Activated CD4-positive, alpha-beta T cell treated with anti-CD3 and anti-CD28 coated beads for 24 hours (primary cell): ENCODE measurements around the gene HHIPL1.

Experiments
- DNase-seq, 2 donors: peaks; one replicate each; pipeline ENCODE4 v3.0.0-alpha.2; 2020; ENCODE audit warnings: low read depth in 2 of 2

The HHIPL1 gene

DNA sequence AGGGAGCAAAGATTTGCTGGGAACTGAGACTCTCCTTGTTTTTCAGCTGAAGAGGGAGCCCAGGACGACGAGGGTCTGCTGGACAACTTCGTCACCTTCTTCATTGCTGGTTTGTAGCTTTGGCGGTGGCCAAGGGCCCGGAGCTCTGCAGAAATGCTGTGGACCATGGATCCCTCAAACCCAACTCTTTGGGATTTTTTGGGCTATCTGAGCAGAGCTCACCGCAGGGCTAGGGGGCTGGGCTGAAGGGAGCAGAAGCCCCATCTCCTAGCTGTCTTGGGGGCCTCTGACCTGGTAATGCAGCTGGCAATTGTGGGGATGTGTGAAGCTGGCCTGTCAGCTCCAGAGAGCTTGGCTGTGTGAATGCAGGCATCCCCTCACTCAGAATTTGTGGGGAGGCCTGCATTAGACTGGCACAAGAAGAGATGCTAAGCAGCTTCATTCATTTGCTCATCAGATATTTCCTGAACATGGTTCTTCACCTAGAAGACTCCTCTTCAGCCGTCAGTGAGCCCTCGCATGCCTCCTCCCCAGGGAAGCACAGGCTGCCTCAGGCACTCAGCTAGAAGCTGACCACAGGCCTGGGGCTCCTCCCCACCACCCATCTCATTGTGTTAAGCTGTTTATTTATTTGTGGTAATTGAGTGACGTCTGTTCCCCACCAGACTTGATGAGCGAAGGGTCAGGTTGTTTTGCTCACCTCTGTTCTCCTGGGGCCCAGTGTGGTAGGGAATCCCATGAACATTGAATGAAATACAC is 71.3 kb downstream of the HHIPL1 start:
- no peak for DNase-seq

DNA sequence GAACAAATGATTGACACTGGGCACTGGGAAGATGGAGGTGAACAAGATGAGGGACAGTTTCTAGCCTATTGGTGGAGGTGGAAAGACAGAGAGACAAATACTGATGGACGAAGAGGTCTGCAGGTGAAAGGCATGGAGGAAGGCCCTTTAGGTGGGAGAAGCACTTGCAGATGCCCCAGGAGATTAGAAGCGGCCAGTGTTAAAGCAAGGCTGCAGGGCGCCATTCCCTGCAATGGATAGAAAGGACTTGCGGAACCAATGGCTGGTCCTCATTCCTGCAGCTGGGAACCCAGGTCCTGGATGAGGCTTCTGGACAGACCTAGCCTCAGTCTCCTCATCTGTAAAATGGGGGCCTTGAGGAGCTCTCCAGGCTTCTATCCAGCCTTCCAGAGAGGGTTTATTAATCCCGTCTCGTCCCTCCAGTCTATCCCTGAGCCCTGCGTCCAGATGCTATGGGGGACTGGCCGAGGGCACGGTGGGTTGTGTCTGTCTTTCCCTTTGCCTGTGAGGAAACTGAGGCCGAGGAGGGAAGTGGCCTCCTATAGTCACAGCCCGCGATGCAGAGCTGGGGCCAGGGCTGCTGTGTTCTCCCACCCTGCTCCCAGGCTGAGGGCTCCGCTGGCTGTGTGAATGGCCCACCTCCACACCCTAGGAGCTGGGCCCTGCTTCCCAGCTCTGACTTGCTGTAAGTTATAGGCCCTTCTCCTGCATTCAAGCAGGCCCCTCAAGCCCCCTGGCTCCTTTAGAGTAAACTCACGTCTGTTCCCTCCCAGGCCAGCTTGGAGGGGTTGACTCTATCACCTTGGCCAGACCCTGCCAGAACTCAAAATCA is 72.1 kb downstream of the HHIPL1 start:
- no peak for DNase-seq

DNA sequence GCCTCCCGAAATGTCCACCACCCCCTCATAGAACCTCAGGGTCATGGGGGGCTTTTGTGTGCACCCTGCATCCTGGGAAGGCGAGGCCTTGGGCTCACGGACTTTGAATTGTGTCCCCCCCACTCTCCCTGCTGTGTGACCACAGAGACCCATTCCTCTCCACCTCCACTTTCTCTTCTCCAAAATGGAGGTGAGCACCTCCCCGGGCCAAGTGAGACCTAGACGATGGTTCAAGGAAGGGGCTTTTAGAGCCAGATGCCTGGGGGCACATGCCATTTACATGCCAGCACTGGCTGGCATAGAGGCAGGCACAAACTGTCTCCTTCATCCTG is 72.7 kb downstream of the HHIPL1 start:
- DNase-seq: no peak

- DNase-seq: no peak
Measured at GRCh38 chr14:99718031-99718810, 73.3 kb downstream of the HHIPL1 start.

GRCh38 chr14:99718811-99719192 is 73.9 kb downstream of the HHIPL1 start:
- no peak for DNase-seq

DNA sequence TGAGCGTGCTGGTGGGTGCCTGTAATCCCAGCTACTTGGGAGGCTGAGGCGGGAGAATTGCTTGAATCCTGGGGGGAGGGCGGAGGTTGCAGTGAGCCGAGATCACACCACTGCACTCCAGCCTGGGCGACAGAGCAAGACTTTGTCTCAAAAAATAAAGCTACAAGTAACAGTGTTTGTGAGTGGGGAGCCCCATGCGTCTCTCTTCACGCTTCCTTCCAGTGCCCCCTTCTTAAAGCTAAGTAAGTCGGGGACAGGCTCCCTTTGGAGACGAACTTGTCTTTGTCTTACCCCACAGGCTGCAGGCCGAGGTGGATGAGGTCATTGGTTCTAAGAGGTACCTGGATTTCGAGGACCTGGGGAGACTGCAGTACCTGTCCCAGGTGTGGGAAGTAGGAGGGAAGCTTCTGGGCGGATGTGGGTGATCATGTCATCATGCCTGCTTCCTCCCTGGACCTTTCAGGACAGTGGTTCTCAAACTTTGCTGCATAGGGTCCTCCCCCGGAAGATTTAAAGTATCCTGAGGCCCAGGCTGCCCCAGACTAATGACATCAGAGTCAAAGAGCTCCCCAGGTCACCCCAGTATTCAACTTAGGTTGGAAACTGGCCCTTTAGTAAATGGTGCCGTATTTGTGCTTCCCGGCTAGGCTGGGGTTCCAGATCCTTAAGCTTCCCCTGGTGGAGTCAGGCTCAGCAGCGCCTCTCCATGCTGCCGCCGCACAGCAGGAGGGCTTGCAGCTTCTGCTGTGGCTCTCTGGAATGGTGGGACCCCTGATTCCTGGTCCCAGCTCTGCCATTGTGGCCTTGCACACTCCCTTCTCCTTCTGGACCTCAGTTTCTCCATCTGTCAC is 76.2 kb downstream of the HHIPL1 start:
- no peak for DNase-seq

GRCh38 chr14:99721792-99722516 is 77.0 kb downstream of the HHIPL1 start:
- no peak for DNase-seq

DNA sequence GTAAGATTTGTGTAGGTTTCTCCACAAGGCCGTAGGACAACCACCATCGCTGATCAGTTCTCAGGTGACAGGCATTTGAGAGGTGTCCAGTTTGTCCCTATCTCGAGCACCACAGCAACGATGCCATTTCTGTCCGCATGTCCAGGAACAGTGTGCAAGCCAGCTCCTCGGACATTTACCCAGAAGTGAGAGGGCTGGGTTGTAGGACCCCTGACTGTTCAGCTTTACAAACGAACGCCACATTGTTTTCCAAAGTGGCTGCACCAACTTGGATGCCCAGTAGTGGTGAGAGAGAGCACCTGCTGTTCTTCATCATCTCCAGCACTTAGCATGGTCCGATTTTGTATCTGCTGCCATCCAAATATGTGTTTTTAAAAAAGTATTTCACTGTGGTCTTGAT is 77.8 kb downstream of the HHIPL1 start:
- no peak for DNase-seq

DNA sequence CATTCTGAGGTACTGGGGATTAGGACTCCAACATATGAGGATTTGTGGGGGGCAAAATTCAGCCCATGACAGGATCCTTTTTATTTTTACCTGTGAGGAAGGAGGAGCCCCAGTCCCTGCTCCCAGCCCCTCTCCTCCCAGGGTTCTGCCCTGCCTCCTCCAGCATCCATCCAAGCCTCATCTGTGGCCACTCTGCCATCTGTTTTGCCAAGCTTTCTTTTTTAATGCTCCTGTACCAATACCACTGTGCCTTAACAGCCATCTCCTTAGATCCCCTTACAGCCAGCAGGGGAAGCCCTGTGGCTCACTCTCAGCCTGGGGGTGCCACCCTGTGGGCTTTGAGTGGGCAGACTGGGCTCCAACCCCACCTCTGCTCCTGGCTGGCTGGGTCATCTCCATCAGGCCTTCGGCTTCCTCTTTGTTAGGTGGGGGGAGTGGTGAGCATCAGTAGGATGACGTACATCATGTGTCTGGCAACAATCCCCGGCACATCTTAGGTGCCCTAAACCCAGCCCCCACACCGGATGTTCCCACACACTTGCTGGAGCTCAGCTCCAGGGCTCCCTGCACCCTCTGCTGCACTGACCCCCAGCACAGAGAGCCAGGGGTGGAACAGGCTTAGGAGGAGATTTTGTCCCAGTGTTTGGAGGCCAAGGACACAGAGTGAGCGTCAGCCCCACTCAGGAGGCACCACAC is 79.4 kb downstream of the HHIPL1 start:
- no peak for DNase-seq

- no peak for DNase-seq
Measured at GRCh38 chr14:99724939-99725773, 80.2 kb downstream of the HHIPL1 start.

DNA sequence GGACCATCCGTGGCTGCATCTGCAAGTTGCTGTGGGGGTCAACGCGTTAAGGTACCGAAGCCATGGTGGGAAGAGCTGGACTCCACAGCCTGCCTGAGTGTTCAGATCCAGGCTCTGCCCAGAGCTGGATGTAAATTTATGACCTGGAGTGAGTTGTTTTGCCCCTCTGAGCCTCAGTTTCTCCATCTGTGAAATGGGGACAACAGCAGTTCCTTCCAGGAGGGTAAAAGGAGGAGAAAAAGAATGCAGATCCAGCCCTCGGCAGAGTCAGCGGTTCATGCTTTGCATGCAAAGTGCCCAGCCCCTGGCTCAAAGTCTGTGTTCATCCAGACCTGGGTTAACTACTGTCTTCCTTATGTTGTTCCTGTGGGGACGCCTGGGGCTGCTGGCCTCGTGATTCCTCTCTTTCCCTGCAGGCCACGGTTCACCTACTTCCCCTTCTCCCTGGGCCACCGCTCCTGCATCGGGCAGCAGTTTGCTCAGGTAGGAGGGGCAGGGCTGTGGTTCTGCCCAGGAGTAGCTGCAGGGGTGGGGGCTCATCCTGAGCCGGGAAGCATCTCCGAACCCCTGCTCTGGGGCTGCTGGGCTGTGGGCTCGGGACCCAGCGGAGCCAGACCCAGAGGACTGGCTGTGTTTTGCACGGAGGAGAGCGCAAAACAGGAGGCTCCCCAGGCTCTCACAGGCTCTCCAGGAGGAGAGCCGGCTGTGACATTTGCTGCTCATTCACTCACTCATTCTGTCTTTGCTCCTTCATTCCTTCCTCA is 81.0 kb downstream of the HHIPL1 start:
- DNase-seq: no peak

DNA sequence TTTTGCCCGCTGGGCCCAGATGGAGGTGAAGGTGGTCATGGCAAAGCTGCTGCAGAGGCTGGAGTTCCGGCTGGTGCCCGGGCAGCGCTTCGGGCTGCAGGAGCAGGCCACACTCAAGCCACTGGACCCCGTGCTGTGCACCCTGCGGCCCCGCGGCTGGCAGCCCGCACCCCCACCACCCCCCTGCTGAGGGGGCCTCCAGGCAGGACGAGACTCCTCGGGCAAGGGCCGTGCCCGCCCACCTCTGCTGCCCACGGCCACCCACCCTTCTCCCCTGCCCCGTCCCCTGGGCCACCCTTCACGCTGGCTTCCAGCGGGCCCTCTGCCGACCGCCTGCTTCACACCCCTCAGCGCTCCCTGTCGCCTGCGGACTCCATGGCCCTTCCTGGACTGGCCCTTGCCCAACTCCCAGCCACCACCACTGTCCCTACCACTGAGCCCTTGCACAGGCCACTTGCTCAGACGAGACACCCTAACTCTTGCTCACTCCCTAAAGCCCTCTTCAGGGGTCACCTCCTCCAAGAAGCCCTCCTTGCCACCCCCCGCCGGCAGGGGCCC is 81.7 kb downstream of the HHIPL1 start:
- DNase-seq: no peak

- no peak for DNase-seq
Measured at GRCh38 chr14:99727096-99727870, 82.4 kb downstream of the HHIPL1 start.

DNA sequence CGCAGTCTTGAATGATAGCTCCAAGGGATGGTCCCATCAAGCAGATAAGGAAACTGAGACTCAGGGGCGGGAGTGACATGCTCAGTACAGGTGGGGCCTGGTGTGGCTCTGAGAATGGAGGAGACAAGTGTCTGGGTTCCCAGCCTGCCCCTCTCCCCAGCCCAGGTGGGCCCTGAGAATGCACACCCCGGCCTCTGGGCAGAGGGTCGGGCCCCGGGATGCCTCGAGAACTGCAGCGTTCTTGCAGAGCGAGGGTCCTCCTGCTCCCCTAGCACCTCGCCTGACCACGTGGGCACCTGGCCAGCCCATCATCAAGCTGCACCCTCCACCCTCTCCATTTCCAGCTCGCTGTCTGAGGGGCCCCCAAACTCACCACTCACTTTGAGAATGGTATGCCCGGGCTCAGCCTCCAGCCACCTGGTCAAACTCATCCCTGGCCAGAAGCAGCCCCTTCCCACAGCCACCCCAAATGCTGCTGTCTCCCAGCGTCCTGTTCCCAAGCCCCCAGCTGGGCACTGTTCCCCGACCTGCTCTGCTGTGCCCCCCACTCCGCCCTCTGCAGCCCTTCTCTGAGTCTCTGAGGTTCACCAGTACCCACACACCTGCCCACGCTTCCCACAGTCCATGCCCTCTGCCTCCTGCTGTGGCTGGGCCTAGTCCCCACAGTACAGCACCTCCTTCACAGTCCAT is 83.4 kb downstream of the HHIPL1 start:
- DNase-seq: no peak

DNA sequence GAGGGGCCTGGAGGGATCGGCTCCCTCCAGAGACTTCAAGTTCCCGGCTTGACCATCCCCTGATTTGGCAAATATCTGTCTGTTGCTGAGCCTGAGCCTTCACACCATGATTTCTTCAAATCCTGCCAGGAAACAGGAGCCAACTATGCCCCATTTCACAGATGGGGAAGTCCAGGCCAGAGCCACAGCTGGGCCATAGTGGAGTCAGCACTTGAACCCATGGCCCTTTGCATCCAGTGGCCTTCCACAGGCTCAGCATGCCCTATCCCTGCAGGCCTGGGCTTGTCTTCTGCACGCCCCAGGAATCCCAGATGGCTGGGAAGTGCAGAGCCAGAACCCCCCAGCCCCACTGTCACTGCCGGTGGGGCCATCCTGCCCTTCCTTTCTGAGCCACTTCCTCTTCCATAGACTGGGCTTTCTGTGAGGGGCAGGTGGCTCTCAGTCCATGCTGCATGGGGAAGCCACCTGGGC is 84.1 kb downstream of the HHIPL1 start:
- DNase-seq: no peak
